GM20431 (cell line): Measurements from ENCODE around the gene SUPT4H1.

Experiments used
- in situ Hi-C: fragments of 300-500 bp; cut with MseI, MboI; formaldehyde crosslinking; loops from one replicate; pipeline ENCODE4 v1.15.0; 2020; ENCODE audit warnings: low sequenced_read_pairs; ENCODE audit not compliant: unreplicated experiment

SUPT4H1 gene

GRCh38 chr17:58310511-58311428 lies 41.2 kb downstream of the SUPT4H1 start:
- in situ Hi-C loops = loop anchor here (10.0 kb wide), 1 partner anchor 134 kb away; no protein-coding TSS in a partner anchor

GRCh38 chr17:58309918-58310259 lies 42.1 kb downstream of the SUPT4H1 start:
- in situ Hi-C loops = loop anchor here (10.0 kb wide), 1 partner anchor 135 kb away; no protein-coding TSS in a partner anchor

- in situ Hi-C loops = no loop called here
Measured at GRCh38 chr17:58308985-58309917, 42.8 kb downstream of the SUPT4H1 start.

GRCh38 chr17:58308173-58308984 lies 43.6 kb downstream of the SUPT4H1 start:
- in situ Hi-C loops = no loop called here

- in situ Hi-C loops = no loop called here
Measured at GRCh38 chr17:58307468-58308172, 44.4 kb downstream of the SUPT4H1 start.

GRCh38 chr17:58306131-58306951 lies 45.7 kb downstream of the SUPT4H1 start:
- in situ Hi-C loops = no loop called here

- in situ Hi-C loops = no loop called here
Measured at GRCh38 chr17:58305626-58306025, 46.4 kb downstream of the SUPT4H1 start.

- in situ Hi-C loops = no loop called here
Measured at GRCh38 chr17:58304750-58305486, 47.1 kb downstream of the SUPT4H1 start.

- in situ Hi-C loops = no loop called here
Measured at GRCh38 chr17:58303971-58304749, 47.8 kb downstream of the SUPT4H1 start.

- in situ Hi-C loops = no loop called here
Measured at GRCh38 chr17:58302919-58303585, 48.9 kb downstream of the SUPT4H1 start.

- in situ Hi-C loops = no loop called here
Measured at GRCh38 chr17:58302171-58302918, 49.7 kb downstream of the SUPT4H1 start.

GRCh38 chr17:58301504-58302150 lies 50.4 kb downstream of the SUPT4H1 start:
- in situ Hi-C loops = no loop called here

- in situ Hi-C loops = no loop called here
Measured at GRCh38 chr17:58300336-58300735, 51.7 kb downstream of the SUPT4H1 start.
